T47D (cell line): ENCODE data around the gene CDK10.
"Not testable (repeated sequence)": the region's sequence is repeated elsewhere in the genome, so short reads cannot be mapped to it uniquely, and the experiment has no call there.

Experiments
- DNase-seq, 2 experiments: peaks; one replicate each; pipeline versions ENCODE4 v3.0.0 to v3.0.0-alpha.2; 2011 to 2012; ENCODE audit warnings: low read depth in 1 of 2, low spot score in 1 of 2
- JUND ChIP-seq: IDR thresholded peaks from 2 replicates; pipeline ENCODE4 v1.6.1; 2012; ENCODE audit warnings: low read depth
- in situ Hi-C: cut with HindIII; loops from 2 replicates; pipeline ENCODE4 v1.10.0; 2016; ENCODE audit warnings: low sequenced_read_pairs, low pct_unique_long_range_greater_than_20kb

CDK10 gene

GRCh38 chr16:89672177-89672941, 14.1 kb upstream of the CDK10 start:
- DNase-seq = no peak
- TF ChIP-seq JUND = no peak
- in situ Hi-C loops = no loop called here

GRCh38 chr16:89678258-89678657, 8.2 kb upstream of the CDK10 start:
- in situ Hi-C loops = no loop called here
- TF ChIP-seq JUND = no peak
- DNase-seq = no peak

- in situ Hi-C loops = no loop called here
- no peak for DNase-seq
- no peak for TF ChIP-seq JUND
These were observed 573 bp upstream of the CDK10 start for GRCh38 chr16:89685916-89686315.

GRCh38 chr16:89687092-89687940, 827 bp downstream of the CDK10 start:
- DNase-seq = peak in 1 of 2 experiments; percentile 73
- in situ Hi-C loops = no loop called here
- TF ChIP-seq JUND = no peak

GRCh38 chr16:89688395-89688794, 1.9 kb downstream of the CDK10 start:
- no peak for TF ChIP-seq JUND
- in situ Hi-C loops = no loop called here
- DNase-seq = no peak

- no peak for DNase-seq
- TF ChIP-seq JUND = no peak
- in situ Hi-C loops = no loop called here
These were observed 2.7 kb downstream of the CDK10 start for GRCh38 chr16:89689142-89689541.

- DNase-seq, in situ Hi-C loops: not testable (repeated sequence)
These were observed 3.1 kb downstream of the CDK10 start for GRCh38 chr16:89689621-89690020.

- no peak for TF ChIP-seq JUND
- DNase-seq = no peak
- in situ Hi-C loops = no loop called here
These were observed 4.0 kb downstream of the CDK10 start for GRCh38 chr16:89690392-89690901.

- DNase-seq = no peak
- in situ Hi-C loops = no loop called here
- no peak for TF ChIP-seq JUND
These were observed 4.9 kb downstream of the CDK10 start for GRCh38 chr16:89691231-89691985.

- no peak for TF ChIP-seq JUND
- DNase-seq = no peak
- in situ Hi-C loops = no loop called here
These were observed 5.6 kb downstream of the CDK10 start for GRCh38 chr16:89691986-89692569.

GRCh38 chr16:89693289-89693731, 6.8 kb downstream of the CDK10 start:
- DNase-seq = no peak
- in situ Hi-C loops = no loop called here
- TF ChIP-seq JUND = no peak
